Lower lobe of right lung (tissue), 2 donors: ENCODE measurements around the gene VSX2. TPM values are rescaled to one million over a fixed set of nuclear protein-coding genes. Genes with fewer than 3 reads are reported as not detected.
A peak's percentile ranks its signal among the peaks of the same experiment; 100 is the strongest.

ENCODE experiments used
- ATAC-seq, 2 donors: fragments of 200-7000 bp; cut with Tn5 transposase; one replicate each; pipeline ENCODE4 v1.9.1; 2020 to 2022; ENCODE audit warnings: mild to moderate bottlenecking in 2 of 2, moderate library complexity in 2 of 2
- DNase-seq: peaks from one replicate; pipeline ENCODE4 v3.0.0-alpha.2; 2020
- H3K27ac ChIP-seq: fragments of 200-600 bp; one replicate; pipeline ENCODE4 v1.8.0; 2022
- H3K27me3 ChIP-seq: fragments of 200-600 bp; one replicate; pipeline ENCODE4 v1.8.0; 2022; ENCODE audit warnings: low read depth
- H3K36me3 ChIP-seq: fragments of 200-600 bp; one replicate; pipeline ENCODE4 v1.8.0; 2022; ENCODE audit warnings: mild to moderate bottlenecking
- H3K4me1 ChIP-seq: fragments of 200-600 bp; one replicate; pipeline ENCODE4 v1.8.0; 2022
- H3K4me3 ChIP-seq: fragments of 200-600 bp; one replicate; pipeline ENCODE4 v1.8.0; 2022; ENCODE audit warnings: mild to moderate bottlenecking
- H3K9me3 ChIP-seq: fragments of 200-600 bp; one replicate; pipeline ENCODE4 v1.8.0; 2022
- intact Hi-C: fragments of 100-400 bp; cut with DNase I; formaldehyde crosslinking; loops from one replicate; pipeline ENCODE4 v1.11.0; 2022
- total RNA-seq: library from RNA; stranded (reverse); fragmentation: NEBNext Ultra II Directional; extraction: Animal tissue kit (Norgen Biotek cat#: 25700); gene quantifications from one replicate; pipeline ENCODE4 v1.2.1, GENCODE V29; 2021
- TF ChIP-seq, protein P1 (sequence below): fragments of 200-600 bp; IDR thresholded peaks from one replicate; pipeline ENCODE4 v1.8.0; 2022; ENCODE audit warnings: antibody characterized with exemption, mild to moderate bottlenecking
- donor health status: DM: no; HTN: yes; CAD: no; lungs with severe emphysema.

Gene VSX2
- total RNA-seq, 1 donor from 2014 or later = not detected

DNA sequence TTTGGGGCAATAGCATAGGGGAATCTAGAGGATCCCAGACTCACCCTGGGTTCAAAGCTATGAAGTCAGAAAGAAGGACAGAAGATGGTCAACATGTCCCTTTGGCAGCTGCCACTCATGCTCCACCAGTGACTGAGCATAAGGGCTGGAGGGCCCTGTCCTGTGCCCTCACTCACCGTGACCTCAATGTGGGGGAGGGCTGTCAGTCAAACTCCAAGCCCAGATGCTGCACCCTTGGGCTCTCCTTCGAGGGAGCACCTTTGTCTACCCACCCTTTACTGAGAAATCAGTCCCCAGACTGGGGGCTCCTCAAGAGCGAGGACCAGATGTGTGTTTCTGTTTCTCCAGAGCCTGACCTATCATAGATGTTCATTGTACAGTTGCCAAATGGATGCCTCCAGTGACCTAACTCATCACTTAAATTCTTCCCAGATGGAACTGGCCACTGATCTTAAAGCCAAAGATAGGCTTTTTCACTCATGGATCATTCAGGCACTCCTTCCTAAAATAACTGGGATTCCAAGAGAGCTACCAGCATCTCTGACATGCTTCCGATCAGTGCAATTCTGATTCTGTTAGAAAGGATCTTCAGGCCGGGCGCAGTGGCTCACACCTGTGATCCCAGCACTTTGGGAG lies 27.2 kb upstream of the VSX2 start:
- Histone ChIP-seq H3K27me3 (peaks cover 9% of the 10 kb centered on the region), H3K36me3 (no peaks in the 10 kb centered on the region), H3K27ac (no peak overlapping the region), H3K9me3 (no peaks in the 10 kb centered on the region), H3K4me3 (no peak overlapping the region), H3K4me1 (no peaks in the 10 kb centered on the region)
- DNase-seq = no peak
- intact Hi-C loops = no loop called here
- no peak for ATAC-seq
- TF ChIP-seq, protein P1, sequence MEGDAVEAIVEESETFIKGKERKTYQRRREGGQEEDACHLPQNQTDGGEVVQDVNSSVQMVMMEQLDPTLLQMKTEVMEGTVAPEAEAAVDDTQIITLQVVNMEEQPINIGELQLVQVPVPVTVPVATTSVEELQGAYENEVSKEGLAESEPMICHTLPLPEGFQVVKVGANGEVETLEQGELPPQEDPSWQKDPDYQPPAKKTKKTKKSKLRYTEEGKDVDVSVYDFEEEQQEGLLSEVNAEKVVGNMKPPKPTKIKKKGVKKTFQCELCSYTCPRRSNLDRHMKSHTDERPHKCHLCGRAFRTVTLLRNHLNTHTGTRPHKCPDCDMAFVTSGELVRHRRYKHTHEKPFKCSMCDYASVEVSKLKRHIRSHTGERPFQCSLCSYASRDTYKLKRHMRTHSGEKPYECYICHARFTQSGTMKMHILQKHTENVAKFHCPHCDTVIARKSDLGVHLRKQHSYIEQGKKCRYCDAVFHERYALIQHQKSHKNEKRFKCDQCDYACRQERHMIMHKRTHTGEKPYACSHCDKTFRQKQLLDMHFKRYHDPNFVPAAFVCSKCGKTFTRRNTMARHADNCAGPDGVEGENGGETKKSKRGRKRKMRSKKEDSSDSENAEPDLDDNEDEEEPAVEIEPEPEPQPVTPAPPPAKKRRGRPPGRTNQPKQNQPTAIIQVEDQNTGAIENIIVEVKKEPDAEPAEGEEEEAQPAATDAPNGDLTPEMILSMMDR = no peak

DNA sequence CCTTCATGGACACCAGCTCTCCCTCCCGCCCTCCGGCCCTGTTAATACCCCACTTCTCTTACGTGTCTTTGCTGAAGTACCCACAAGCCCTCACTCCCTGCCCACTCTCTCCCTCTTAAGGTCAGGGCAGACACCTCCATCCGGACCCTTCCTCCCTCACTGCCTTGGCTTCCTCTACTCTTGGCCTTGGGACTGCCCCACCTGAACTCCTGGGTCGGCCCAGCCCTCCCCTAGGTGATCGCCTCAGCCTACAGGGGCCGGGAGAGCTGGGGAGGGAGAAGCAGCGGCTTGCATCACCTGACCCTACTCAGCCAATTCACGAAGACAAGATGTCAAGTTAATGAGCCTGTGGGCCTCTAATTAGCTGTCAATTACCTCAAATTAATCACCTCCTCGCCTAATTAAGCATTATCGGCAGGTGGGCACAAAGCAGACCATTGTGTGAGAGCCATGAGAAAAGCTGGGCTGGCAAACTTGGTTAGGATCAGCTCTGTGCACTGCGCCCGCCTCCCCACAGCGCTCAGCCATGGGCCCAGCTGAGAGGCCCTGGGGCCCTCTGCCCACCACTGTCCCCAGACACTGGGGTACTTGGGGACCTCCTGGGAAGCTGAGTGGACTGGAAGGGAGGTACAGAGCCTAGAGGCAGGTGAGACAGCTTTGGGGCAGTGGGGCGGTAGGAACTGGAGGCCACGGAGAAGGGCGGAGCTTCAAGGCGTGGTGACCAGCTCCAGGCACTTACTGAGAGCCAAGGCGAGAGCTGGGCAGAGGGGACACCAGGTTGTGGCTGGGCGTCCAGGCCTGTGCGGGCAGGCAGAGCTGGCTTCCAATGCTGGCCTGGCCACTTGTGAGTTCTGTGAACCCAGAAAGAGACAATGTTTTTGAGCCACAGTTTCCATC lies 25.1 kb upstream of the VSX2 start:
- H3K4me3 ChIP-seq = no peak overlapping the region
- H3K9me3 ChIP-seq = no peaks in the 10 kb centered on the region
- H3K4me1 ChIP-seq = peaks cover 9% of the 10 kb centered on the region
- TF ChIP-seq, protein P1 = no peak
- no peak for DNase-seq
- H3K27ac ChIP-seq = no peak overlapping the region
- no peaks in the 10 kb centered on the region for H3K36me3 ChIP-seq
- H3K27me3 ChIP-seq = peaks cover 27% of the 10 kb centered on the region
- intact Hi-C loops = no loop called here
- ATAC-seq = no peak

DNA sequence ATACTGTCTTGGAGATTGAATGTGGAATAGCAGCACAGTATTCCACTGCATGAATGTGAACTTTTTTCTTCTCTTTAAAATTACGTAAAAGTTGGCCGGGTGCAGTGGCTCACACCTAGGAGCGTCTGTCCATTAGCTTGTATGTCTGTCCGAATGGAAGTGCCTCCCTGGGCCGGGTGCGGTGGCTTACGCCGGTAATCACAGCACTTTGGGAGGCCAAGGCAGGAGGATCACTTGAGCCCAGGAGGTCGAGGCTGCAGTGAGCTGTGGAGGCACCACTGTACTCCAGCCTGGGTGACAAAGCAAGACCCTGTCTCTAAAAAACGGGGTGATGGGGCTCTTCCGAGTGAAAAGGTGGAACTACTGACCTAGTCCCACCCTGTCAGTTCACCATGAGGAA lies 22.6 kb upstream of the VSX2 start:
- TF ChIP-seq, protein P1 = no peak

DNA sequence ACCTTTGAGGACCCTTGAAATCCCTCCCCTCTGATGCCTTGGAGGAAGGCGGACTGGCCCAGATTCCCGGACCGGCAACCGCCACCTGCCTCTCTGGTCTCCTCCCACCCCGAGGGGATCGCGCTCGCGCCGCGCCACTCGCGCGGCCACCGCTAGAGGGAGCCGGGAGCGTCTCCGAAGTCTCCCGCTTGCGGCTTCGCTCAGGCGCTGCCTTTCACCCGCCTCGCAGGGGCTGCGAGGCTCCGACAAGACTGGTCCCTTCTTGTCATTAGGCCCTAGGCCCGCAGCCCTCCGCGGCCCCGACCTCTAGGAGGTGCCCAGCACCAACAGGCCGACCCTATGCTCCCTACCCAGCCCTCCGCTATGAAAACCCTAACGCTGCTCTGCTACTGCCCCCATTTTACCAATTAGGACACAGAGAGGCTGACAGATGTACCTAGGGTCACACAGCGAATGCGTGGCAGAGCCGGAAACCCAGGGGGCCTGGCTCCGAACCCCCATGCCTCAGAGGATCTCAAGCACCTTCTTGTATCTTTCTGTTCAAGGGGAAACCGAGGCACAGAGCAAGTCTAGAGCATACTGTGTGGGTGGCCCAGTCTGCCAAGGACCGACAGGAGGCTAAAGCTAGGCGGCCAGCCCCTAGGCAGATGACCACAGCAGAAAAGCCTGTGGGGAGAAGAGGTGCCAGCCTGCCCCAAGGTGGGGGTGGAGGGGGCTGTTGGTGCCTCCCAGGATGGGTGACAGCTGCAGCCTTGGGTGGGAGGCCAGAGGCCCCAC lies 21.4 kb upstream of the VSX2 start:
- ATAC-seq (peak; percentile 90 to 93), DNase-seq (peak; percentile 82)
- peaks cover 9% of the 10 kb centered on the region for H3K4me1 ChIP-seq
- H3K9me3 ChIP-seq = no peaks in the 10 kb centered on the region
- H3K27me3 ChIP-seq = peaks cover 29% of the 10 kb centered on the region
- intact Hi-C loops = no loop called here
- TF ChIP-seq, protein P1 = peak; percentile 91
- no peak overlapping the region for H3K27ac ChIP-seq
- H3K4me3 ChIP-seq = peak overlapping the region; percentile 38
- no peaks in the 10 kb centered on the region for H3K36me3 ChIP-seq

More for the DNA sequence above, 22.6 kb upstream of the VSX2 start:
- Histone ChIP-seq H3K9me3 (no peaks in the 10 kb centered on the region), H3K4me3 (no peak overlapping the region), H3K27ac (no peak overlapping the region), H3K4me1 (peaks cover 9% of the 10 kb centered on the region), H3K27me3 (peaks cover 29% of the 10 kb centered on the region), H3K36me3 (no peaks in the 10 kb centered on the region)
- ATAC-seq (no peak), DNase-seq (no peak)
- intact Hi-C loops = no loop called here

DNA sequence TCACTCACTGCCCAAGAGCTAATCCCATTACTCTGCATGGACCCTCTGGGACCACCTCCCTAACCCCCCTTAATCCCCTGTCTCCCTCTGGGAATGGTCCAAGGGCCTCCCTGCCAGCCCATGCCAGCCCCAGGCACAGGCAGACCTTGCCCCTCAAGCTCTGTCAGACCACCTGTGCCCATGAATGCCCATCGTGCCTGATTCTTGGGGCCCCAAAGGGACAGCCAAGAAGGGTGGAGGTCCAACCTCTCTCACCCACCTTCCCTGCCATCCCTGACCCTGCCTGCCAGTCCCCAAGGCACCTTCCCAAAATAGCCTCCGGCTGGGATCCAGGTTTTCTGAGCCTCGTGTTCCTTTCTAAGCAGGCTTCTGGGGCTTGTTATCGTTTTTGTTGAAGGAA lies 20.8 kb upstream of the VSX2 start:
- no peak for ATAC-seq
- Histone ChIP-seq H3K36me3 (no peaks in the 10 kb centered on the region), H3K27me3 (peaks cover 29% of the 10 kb centered on the region), H3K27ac (no peak overlapping the region), H3K9me3 (no peaks in the 10 kb centered on the region), H3K4me1 (peaks cover 9% of the 10 kb centered on the region), H3K4me3 (no peak overlapping the region)
- intact Hi-C loops = no loop called here
- TF ChIP-seq, protein P1 = no peak
- DNase-seq = no peak
